ENCODE measurements around the gene DCAF7.

Gene DCAF7

GRCh38 chr17:63634163-63634562, 83.9 kb downstream of the DCAF7 start:
- no peak for DNase-seq

- DNase-seq: no peak
These were observed 84.5 kb downstream of the DCAF7 start for GRCh38 chr17:63634816-63635215.

- DNase-seq: no peak
These were observed 85.0 kb downstream of the DCAF7 start for GRCh38 chr17:63635290-63635689.

GRCh38 chr17:63635787-63636186, 85.5 kb downstream of the DCAF7 start:
- no peak for DNase-seq

GRCh38 chr17:63639125-63639524, 88.8 kb downstream of the DCAF7 start:
- DNase-seq: no peak

- no peak for DNase-seq
These were observed 89.8 kb downstream of the DCAF7 start for GRCh38 chr17:63640038-63640437.

- DNase-seq: no peak
These were observed 91.6 kb downstream of the DCAF7 start for GRCh38 chr17:63641692-63642448.

Measured in NCI-H146 (cell line).